NCI-H345 treated with DMSO at 0.1 percent for 48 hours (cell line): ENCODE results near the gene SP6.

Experiments
- DNase-seq: peaks from one replicate; lab custom pipeline; 2025; ENCODE audit not compliant: unreplicated experiment; lab: John Stamatoyannopoulos, UW

SP6 gene

GRCh38 chr17:47838636-47839035 lies 12.3 kb downstream of the SP6 start:
- DNase-seq: no peak

GRCh38 chr17:47837401-47838039 lies 13.4 kb downstream of the SP6 start:
- DNase-seq: no peak

DNA sequence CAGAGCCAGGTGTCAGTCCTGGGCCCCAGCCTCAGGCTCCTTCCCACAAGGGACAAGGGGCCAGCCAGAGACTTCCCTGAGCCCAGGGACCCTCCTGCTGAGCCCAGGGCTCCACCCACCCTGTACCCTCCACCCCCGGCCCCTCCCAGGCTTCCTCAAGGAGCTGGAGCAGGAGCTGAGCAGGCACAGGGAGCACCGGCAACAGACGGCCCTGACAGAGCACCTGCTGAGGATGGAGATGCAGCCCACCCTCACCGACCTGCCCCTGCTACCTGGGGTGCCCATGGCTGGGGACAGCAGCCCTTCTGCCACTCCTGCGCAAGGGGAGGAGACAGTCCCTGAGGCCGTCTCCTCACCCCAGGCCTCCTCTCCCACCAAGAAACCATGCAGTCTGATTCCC lies 14.4 kb downstream of the SP6 start:
- DNase-seq: no peak

DNA sequence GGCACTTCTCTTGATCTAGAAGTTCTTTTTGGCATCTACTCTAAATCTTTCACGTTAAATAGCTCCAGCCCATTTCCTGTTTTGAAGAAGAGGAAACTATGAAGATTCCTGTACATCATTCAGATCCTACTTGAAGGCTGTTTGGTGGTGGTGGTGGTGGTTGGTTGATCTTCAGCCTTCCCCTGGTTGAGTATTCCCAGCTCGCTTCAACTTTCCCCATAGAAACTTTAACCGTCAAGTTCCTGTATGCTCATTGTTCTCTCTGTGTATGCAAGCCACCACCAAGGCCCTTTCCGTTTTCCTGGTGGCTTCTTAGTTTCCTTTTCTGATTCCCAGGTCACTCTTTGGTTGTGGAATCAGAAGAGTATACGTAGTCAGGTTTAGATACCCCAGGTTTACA lies 16.2 kb downstream of the SP6 start:
- DNase-seq: no peak

GRCh38 chr17:47831934-47832327 lies 19.0 kb downstream of the SP6 start:
- no peak for DNase-seq

DNA sequence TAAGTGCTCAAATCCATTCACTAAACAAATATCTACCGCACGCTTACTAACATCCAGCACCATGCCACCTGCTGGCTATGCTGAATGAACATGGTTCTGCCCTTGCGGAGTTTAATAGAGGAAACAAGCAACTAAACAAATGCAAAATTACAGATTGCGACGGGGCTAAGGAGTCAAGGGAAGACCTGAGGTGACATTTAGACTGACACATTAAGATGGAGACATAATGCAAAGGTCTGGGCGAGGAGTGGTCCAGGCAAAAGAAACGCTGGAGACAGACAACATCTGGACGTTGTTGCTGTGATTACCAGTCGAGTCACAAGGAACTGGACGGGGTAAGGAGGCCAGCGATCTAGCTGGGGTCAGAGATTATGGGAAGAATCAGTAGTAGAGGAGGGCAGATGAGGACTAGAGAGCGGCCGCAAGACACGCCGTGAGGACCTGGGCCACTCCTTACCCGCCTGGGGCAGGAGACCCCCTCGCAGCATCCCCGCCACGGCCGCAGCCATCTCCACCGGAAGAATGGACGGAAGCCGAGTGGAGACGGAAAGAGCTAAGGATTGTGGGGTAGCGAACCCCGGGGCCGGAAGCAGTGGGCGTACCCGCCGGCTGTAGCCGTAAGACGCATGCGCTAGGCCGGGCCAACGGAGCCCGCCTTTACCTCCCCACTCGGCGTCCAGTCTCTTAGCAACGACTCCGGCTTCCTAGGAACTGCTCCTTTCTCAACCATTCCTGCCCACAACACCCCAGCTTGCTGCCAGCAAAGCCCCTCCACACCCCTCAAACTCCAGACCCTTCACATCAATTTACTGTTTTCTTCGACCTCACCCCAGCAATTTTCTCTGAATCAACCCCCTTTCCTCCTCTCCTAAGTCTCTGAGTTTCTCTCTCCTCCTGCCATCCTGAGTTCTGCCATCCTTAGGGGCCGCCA lies 19.7 kb downstream of the SP6 start, which contains the start of the genes LRRC46 and MRPL10:
Gene LRRC46 (plus strand): TSS at position 668 of the 931 bp plus-strand sequence. CDS start 320 bp downstream, outside the sequence.
Gene MRPL10 (minus strand): TSS at position 539 of the 931 bp plus-strand sequence. CDS start 30 bp downstream, at position 509.
- peak; percentile 93 for DNase-seq

DNA sequence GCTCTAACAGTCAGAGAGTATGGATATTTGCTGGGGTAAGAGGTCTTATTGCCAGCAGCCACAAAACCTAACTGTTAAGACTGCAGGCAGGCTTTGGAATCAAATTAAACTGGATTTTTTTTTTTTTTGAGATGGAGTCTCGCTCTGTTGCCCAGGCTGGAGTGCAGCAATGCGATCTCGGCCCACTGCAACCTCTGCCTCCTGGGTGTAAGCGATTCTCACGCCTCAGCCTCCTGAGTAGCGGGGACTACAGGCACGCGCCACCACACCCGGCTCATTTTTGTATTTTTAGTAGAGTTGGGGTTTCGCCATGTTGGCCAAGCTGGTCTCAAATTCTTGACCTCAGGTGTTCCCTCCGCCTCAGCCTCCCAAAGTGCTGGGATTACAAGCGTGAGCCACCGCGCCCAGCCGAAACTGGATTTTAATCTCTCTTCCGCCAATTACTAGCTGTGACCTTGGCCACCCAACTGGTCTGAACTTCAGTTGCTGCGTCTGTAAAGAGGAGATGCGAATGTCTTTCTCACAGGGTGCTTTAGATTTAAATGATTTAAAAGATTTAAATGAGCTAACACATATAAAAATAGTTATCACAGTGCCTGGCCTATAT lies 20.5 kb downstream of the SP6 start:
- no peak for DNase-seq

- DNase-seq: no peak
These were observed 21.1 kb downstream of the SP6 start for GRCh38 chr17:47829870-47830269.

DNA sequence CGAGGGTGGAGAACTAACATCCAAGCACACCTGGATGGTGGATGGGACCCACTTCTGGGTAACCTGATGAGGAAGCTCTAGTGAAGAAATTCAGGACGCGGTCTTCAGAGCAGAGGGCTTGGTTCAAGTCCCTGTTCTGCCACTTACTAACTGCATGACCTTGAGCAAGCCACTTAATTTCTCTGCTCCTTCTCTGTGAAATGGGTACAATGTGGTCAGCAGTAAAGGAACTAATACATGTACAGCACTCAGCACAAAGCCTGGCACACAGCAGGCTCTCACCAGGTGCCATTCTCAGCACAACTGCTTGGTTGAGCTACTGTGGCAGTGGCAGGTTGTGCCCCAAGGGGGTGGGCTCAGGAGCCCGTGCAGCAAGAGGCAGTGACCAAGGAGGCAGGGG lies 27.4 kb downstream of the SP6 start:
- no peak for DNase-seq

GRCh38 chr17:47822785-47823184 lies 28.2 kb downstream of the SP6 start:
- DNase-seq: no peak

DNA sequence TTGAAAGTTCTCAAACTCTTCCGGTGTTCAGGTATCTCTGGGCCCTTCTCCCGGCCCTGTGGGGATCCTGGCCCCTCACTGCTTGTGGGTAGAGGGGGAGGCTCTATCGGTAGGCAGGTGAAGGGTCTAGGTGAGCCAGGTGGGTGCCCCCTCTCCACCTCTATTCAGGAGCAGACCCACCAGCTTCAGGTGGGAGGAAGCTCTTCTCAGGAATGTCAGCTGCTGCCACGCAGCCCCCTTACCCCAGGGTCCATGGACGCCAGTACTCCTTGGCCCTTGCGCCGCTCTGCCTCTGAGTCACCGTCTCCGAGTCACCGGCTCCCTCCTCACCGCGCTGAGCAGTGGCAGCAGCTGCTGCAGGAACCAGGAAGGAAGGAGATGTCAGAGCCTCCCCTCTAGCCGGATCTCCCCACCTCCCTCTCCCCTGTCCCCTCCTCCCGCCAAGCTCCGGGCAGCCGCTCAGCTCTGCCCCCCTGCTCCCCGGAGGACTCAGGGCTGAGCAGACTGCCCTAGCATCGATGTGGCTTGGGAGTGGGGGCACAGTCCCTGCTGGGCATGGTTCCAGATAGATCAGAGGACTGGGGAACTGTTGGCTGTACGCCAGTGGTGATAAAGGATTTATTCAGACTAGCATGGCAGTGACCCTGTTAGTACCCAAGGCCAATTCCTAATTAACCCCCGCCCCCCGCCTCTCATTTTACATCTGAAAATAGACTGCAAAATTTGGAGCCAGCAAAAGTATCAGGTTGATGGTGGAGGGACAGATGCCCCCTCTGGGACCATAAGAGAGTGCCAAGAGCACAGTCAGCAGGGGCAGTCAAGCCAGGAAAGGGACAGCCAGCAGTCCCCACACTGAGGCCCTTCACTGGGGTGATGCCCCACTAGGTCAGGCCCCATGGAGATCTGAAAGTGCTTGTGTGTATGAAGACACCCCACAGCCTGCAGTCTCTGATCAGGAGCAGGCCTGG lies 29.3 kb downstream of the SP6 start, which contains the start of gene OSBPL7:
Gene OSBPL7 (minus strand): TSS at position 371 of the 968 bp plus-strand sequence. CDS start 1,516 bp downstream, outside the sequence.
- peak; percentile 64 for DNase-seq

- DNase-seq: no peak
These were observed 29.9 kb downstream of the SP6 start for GRCh38 chr17:47821031-47821423.

GRCh38 chr17:47820033-47820789 lies 30.8 kb downstream of the SP6 start:
- no peak for DNase-seq

DNA sequence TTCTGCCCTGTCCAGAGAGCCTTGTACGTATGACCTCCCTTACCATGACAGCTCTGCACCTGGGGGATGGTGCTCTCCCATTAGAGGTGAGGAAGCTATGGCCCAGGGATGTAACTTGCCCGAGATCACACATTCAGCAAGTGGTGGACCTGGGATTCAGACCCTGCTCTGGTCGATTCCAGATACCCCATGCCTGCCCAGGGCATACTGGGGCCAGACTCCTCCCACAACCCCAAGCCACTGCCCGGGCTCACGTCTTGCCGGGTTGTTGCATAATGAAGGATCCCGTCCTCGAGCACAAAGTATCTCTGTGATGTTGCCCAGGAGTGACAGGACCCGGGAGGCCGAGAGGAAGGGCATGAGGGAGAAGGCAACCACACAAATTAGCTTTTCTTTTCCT lies 31.5 kb downstream of the SP6 start:
- DNase-seq: no peak

- no peak for DNase-seq
These were observed 32.8 kb downstream of the SP6 start for GRCh38 chr17:47818002-47818695.

- no peak for DNase-seq
These were observed 34.0 kb downstream of the SP6 start for GRCh38 chr17:47816947-47817346.

- DNase-seq: no peak
These were observed 34.7 kb downstream of the SP6 start for GRCh38 chr17:47816111-47816735.

DNA sequence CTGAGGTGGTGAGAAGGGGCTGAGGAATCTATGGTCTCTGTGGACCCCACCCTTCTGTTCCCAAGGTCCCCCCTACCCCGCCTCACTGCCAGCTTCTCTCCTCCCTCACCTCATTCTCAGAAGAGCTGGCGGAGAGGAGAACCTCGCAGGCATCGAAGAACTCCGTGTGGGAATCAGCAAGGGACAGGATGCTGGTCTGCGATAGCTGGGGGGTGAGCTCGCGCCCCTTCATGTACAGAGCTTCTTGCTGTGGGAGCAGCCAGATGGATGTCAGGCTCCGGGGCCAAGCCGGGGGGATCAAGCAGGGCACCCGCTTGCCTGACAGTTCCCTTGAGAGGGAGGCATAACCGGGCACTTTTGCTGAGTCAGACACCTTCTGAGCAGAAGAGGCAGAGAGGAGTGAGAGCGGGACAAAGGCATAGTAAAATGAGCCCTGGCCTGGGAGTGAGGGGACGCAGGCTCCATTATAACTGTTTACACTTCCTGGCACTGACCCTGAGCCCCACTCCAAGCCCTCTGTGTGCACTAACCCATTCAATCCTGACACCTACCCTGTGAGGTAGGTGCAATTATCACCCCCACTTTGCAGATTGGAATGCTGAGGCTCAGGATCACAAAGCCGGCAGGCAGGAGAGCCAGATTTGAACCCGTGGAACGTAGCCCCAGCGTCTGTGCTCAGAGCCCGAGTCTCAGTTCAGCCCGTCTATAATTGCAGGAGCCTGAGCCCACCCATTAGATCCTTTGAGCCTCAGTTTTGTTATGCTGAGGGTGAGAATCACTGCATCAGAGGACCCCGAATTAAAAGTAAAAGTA lies 35.7 kb downstream of the SP6 start:
- no peak for DNase-seq
